GM23248 (cell line): ENCODE data around the gene LPP. TPM values are rescaled to one million over a fixed set of nuclear protein-coding genes. Genes with fewer than 3 reads are reported as not detected.
"Not testable (repeated sequence)": the region's sequence is repeated elsewhere in the genome, so short reads cannot be mapped to it uniquely, and the experiment has no call there.

Experiments
- DNase-seq: peaks from one replicate; pipeline ENCODE4 v3.0.0-alpha.2; 2015
- H2AFZ ChIP-seq: fragments of 200-600 bp; sonication (generic); 2 replicates; pipeline ENCODE4 v1.6.1; 2016; ENCODE audit warnings: antibody characterized with exemption
- H3F3A ChIP-seq: fragments of 200-600 bp; sonication (generic); 2 replicates; pipeline ENCODE4 v1.6.1; 2016; ENCODE audit warnings: mild to moderate bottlenecking, antibody characterized with exemption, mixed run types; ENCODE audit not compliant: insufficient read depth
- H3K27ac ChIP-seq: fragments of 200-600 bp; sonication (generic); 2 replicates; pipeline ENCODE4 v1.5.1; 2016; ENCODE audit warnings: mild to moderate bottlenecking
- H3K27me3 ChIP-seq: fragments of 200-600 bp; sonication (generic); replicated peaks from 2 replicates; pipeline ENCODE4 v1.6.1; 2016; ENCODE audit warnings: mild to moderate bottlenecking; ENCODE audit not compliant: insufficient read depth
- H3K36me3 ChIP-seq: fragments of 200-600 bp; sonication (generic); 2 replicates; pipeline ENCODE4 v1.6.1; 2016; ENCODE audit warnings: low read depth, mild to moderate bottlenecking
- H3K4me1 ChIP-seq: fragments of 200-600 bp; sonication (generic); 2 replicates; pipeline ENCODE4 v1.6.1; 2016; ENCODE audit warnings: mild to moderate bottlenecking; ENCODE audit not compliant: insufficient read depth
- H3K4me2 ChIP-seq: fragments of 200-600 bp; sonication (generic); one replicate; pipeline ENCODE4 v1.6.1; 2016; ENCODE audit warnings: mild to moderate bottlenecking; ENCODE audit not compliant: unreplicated experiment
- H3K4me3 ChIP-seq: fragments of 200-600 bp; sonication (generic); 2 replicates; pipeline ENCODE4 v1.5.1; 2016; ENCODE audit warnings: mild to moderate bottlenecking
- H3K79me2 ChIP-seq: fragments of 200-600 bp; sonication (generic); 2 replicates; pipeline ENCODE4 v1.6.1; 2016; ENCODE audit warnings: mild to moderate bottlenecking; ENCODE audit not compliant: insufficient read depth
- H3K9ac ChIP-seq: fragments of 200-600 bp; sonication (generic); 2 replicates; pipeline ENCODE4 v1.6.1; 2016; ENCODE audit warnings: mild to moderate bottlenecking
- H3K9me2 ChIP-seq: fragments of 200-600 bp; sonication (generic); 2 replicates; pipeline ENCODE4 v1.6.1; 2016; ENCODE audit warnings: mixed run types, mild to moderate bottlenecking, moderate library complexity; ENCODE audit not compliant: insufficient read depth
- H3K9me3 ChIP-seq: fragments of 200-600 bp; sonication (generic); one replicate; pipeline ENCODE4 v1.6.1; 2017; ENCODE audit warnings: low read depth
- H4K20me1 ChIP-seq: fragments of 200-600 bp; sonication (generic); 2 replicates; pipeline ENCODE4 v1.6.0; 2016; ENCODE audit not compliant: insufficient read depth
- EZH2 ChIP-seq: fragments of 200-600 bp; sonication (generic); IDR thresholded peaks from 2 replicates; pipeline ENCODE4 v1.6.1; 2018; ENCODE audit warnings: antibody characterized with exemption, mild to moderate bottlenecking; ENCODE audit not compliant: insufficient read depth, poor library complexity, severe bottlenecking
- EZH2phosphoT487 ChIP-seq: fragments of 200-600 bp; sonication (generic); IDR thresholded peaks from 2 replicates; pipeline ENCODE4 v1.6.1; 2018; ENCODE audit warnings: antibody characterized with exemption, moderate library complexity, mild to moderate bottlenecking, low read depth; ENCODE audit not compliant: insufficient read depth
- WGBS, 2 experiments: methylation state at CpG; one replicate each; pipeline ENCODE4 v1.1.6; 2015 to 2017; ENCODE audit warnings: low lambda C conversion rate in 2 of 2, low coverage in 1 of 2; ENCODE audit errors: missing lambda C conversion rate in 2 of 2; 5-methylcytosine and 5-hydroxymethylcytosine counted together
- in situ Hi-C: fragments of 300-500 bp; cut with MboI; formaldehyde crosslinking; loops from 2 replicates; pipeline ENCODE4 v1.15.0; 2020
- polyA plus RNA-seq: library from polyadenylated mRNA; unstranded; fragments of >200 nt; fragmentation: Nextera tagmentation; extraction: Ambion mirVana; gene quantifications from 2 replicates; pipeline ENCODE4 v1.2.1, GENCODE V29; 2016
- total RNA-seq: library from RNA; depleted of rRNA; stranded (reverse); fragments of >200 nt; shearing (Covaris generic); gene quantifications from 2 replicates; pipeline ENCODE4 v1.2.3, GENCODE V29; 2014

The LPP gene
- total and polyA plus RNA-seq, 2 experiments from 2014 or later, result 42.8 to 61.7 TPM

- H3K4me1 ChIP-seq, result no peaks in the 10 kb centered on the region
- no peaks in the 10 kb centered on the region for H3K9me3 ChIP-seq
- no peak overlapping the region for H2AFZ ChIP-seq
- no peak for TF ChIP-seq EZH2
- TF ChIP-seq EZH2phosphoT487, result no peak
- no peaks in the 10 kb centered on the region for H3F3A ChIP-seq
- no peak overlapping the region for H3K4me3 ChIP-seq
- H4K20me1 ChIP-seq, result no peaks in the 10 kb centered on the region
- H3K4me2 ChIP-seq, result no peak overlapping the region
- in situ Hi-C loops, result no loop called here
- peaks cover 5% of the 10 kb centered on the region; the same call in 1 of the 2 replicates for H3K36me3 ChIP-seq
- no peak overlapping the region for H3K27ac ChIP-seq
- no peaks in the 10 kb centered on the region for H3K27me3 ChIP-seq
- WGBS, 2 experiments, result 39 to 58% methylated on average over 1 of the region's 1 CpG
- no peaks in the 10 kb centered on the region; the same call in 1 of the 2 replicates for H3K9me2 ChIP-seq
- H3K79me2 ChIP-seq, result peaks cover 46% of the 10 kb centered on the region
- no peak for DNase-seq
- H3K9ac ChIP-seq, result no peak overlapping the region
Observed at GRCh38 chr3:188440340-188440972, 286.5 kb downstream of the LPP start.

GRCh38 chr3:188442430-188442829, 288.5 kb downstream of the LPP start:
- H3K4me3 ChIP-seq, result no peak overlapping the region
- H3K9me2 ChIP-seq, result no peaks in the 10 kb centered on the region; the same call in 1 of the 2 replicates
- no peaks in the 10 kb centered on the region for H3K27me3 ChIP-seq
- no peaks in the 10 kb centered on the region for H3K4me1 ChIP-seq
- WGBS, 2 experiments, result 88 to 89% methylated on average over 8 of the region's 8 CpGs
- no peak overlapping the region for H3K9ac ChIP-seq
- H3K9me3 ChIP-seq, result no peaks in the 10 kb centered on the region
- no peak overlapping the region for H2AFZ ChIP-seq
- no peak overlapping the region for H3K4me2 ChIP-seq
- DNase-seq, result no peak
- in situ Hi-C loops, result no loop called here
- H3K36me3 ChIP-seq, result peaks cover 1% of the 10 kb centered on the region; the same call in 1 of the 2 replicates
- TF ChIP-seq EZH2, result no peak
- H3F3A ChIP-seq, result no peaks in the 10 kb centered on the region
- no peak overlapping the region for H3K27ac ChIP-seq
- no peaks in the 10 kb centered on the region for H4K20me1 ChIP-seq
- peaks cover 30% of the 10 kb centered on the region; the same call in 1 of the 2 replicates for H3K79me2 ChIP-seq

- WGBS, 2 experiments, result 85 to 87% methylated on average over 4 of the region's 4 CpGs
- H3K4me1 ChIP-seq, H3K9me2 ChIP-seq, DNase-seq, H3K36me3 ChIP-seq, in situ Hi-C loops, H3K9me3 ChIP-seq, H3K9ac ChIP-seq, H3F3A ChIP-seq, H3K4me3 ChIP-seq, H4K20me1 ChIP-seq, H3K27ac ChIP-seq, H3K27me3 ChIP-seq, H3K4me2 ChIP-seq, H2AFZ ChIP-seq: not testable (repeated sequence)
- H3K79me2 ChIP-seq, result peaks cover 29% of the 10 kb centered on the region
Observed at GRCh38 chr3:188445175-188445574, 291.2 kb downstream of the LPP start.

- Histone ChIP-seq H3K9me3 (no peaks in the 10 kb centered on the region), H3K27ac (no peak overlapping the region), H3K36me3 (no peaks in the 10 kb centered on the region), H3F3A (no peaks in the 10 kb centered on the region), H3K79me2 (peaks cover 35% of the 10 kb centered on the region), H3K4me2 (no peak overlapping the region), H3K9ac (no peak overlapping the region), H3K4me1 (no peaks in the 10 kb centered on the region), H3K27me3 (no peaks in the 10 kb centered on the region), H2AFZ (no peak overlapping the region), H3K4me3 (no peak overlapping the region), H3K9me2 (no peaks in the 10 kb centered on the region), H4K20me1 (no peaks in the 10 kb centered on the region)
- TF ChIP-seq EZH2 (no peak), EZH2phosphoT487 (no peak)
- in situ Hi-C loops, result no loop called here
- no peak for DNase-seq
- WGBS, 2 experiments, result 98 to 99% methylated on average over 5 of the region's 5 CpGs
Observed at GRCh38 chr3:188446014-188446413, 292.1 kb downstream of the LPP start.

GRCh38 chr3:188446766-188447165, 292.8 kb downstream of the LPP start:
- 72 to 76% methylated on average over 3 of the region's 3 CpGs for WGBS, 2 experiments
- Histone ChIP-seq H3K9ac (no peak overlapping the region), H3K4me3 (no peak overlapping the region), H3K27ac (no peak overlapping the region), H3K79me2 (peaks cover 43% of the 10 kb centered on the region), H4K20me1 (no peaks in the 10 kb centered on the region), H3K36me3 (no peaks in the 10 kb centered on the region), H3K4me1 (no peaks in the 10 kb centered on the region), H3K27me3 (no peaks in the 10 kb centered on the region), H3K9me2 (no peaks in the 10 kb centered on the region), H3F3A (no peaks in the 10 kb centered on the region), H3K9me3 (no peaks in the 10 kb centered on the region), H2AFZ (no peak overlapping the region), H3K4me2 (no peak overlapping the region)
- no peak for TF ChIP-seq EZH2
- no peak for TF ChIP-seq EZH2phosphoT487
- DNase-seq, result no peak
- in situ Hi-C loops, result no loop called here
